Activated CD8-positive, alpha-beta memory T cell treated with anti-CD3 and anti-CD28 coated beads, Interleukin-2, amount 50 U/mL, for 24 hours (primary cell): ENCODE measurements around the gene PTBP1.
"Not testable (repeated sequence)": the region's sequence is repeated elsewhere in the genome, so short reads cannot be mapped to it uniquely, and the experiment has no call there.

ENCODE experiments used
- DNase-seq: peaks from one replicate; pipeline ENCODE4 v3.0.0-alpha.2; 2020; ENCODE audit errors: extremely low read depth

The PTBP1 gene

DNA sequence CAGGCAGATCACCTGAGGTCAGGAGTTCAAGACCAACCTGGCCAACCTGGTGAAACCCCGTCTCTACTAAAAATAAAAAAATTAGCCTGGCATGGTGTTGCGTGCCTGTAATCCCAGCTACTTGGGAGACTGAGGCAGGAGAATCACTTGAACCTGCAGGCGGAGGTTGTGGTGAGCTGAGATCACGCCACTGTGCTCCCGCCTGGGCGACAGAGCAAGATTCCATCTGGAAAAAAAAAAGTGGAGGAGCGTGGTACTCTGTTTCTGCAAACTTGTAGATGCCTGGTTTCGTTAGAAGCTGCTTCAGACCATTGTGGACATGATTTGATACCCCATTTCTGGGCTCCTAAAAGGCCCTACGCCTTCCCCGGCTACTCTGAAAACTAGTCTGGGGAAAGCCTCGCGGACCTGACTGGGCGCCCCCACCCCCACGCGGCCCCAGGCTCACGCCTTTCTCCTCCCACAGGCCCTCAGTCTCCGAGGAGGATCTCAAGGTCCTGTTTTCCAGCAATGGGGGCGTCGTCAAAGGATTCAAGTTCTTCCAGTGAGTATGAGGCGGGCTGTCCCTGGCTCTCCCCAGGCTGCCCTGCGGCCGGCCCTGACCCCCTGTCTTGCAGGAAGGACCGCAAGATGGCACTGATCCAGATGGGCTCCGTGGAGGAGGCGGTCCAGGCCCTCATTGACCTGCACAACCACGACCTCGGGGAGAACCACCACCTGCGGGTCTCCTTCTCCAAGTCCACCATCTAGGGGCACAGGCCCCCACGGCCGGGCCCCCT is 13.0 kb downstream of the PTBP1 start:
- no peak for DNase-seq

DNA sequence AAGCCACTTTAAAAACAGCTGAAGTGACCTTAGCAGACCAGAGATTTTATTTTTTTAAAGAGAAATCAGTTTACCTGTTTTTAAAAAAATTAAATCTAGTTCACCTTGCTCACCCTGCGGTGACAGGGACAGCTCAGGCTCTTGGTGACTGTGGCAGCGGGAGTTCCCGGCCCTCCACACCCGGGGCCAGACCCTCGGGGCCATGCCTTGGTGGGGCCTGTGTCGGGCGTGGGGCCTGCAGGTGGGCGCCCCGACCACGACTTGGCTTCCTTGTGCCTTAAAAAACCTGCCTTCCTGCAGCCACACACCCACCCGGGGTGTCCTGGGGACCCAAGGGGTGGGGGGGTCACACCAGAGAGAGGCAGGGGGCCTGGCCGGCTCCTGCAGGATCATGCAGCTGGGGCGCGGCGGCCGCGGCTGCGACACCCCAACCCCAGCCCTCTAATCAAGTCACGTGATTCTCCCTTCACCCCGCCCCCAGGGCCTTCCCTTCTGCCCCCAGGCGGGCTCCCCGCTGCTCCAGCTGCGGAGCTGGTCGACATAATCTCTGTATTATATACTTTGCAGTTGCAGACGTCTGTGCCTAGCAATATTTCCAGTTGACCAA is 13.7 kb downstream of the PTBP1 start:
- no peak for DNase-seq

- DNase-seq: no peak
These were observed 14.3 kb downstream of the PTBP1 start for GRCh38 chr19:811506-812048.

DNA sequence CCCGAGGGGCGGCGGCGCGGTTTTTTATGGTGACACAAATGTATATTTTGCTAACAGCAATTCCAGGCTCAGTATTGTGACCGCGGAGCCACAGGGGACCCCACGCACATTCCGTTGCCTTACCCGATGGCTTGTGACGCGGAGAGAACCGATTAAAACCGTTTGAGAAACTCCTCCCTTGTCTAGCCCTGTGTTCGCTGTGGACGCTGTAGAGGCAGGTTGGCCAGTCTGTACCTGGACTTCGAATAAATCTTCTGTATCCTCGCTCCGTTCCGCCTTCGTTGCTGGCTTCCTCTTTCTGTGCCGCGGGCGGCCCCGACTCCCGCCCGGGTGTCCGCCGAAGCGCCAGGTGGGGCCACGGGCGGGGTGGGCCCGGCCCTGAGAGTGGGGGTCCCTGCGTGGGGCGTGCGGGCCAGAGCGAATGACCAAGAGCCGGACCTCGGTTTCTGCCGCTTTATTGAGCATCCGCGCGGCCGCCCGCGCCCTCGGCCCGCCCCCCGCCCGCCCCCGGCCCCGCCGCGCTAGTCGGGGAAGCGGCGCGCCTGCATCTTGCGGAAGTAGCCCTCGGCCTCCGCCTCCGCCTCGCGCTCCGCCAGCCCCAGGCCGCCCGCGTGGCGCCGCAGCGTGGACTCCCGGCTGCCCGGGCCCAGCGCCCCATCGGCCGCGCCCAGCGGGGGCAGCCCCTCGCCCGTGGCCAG is 14.9 kb downstream of the PTBP1 start:
- no peak for DNase-seq

GRCh38 chr19:812747-813218 is 15.5 kb downstream of the PTBP1 start:
- no peak for DNase-seq

DNA sequence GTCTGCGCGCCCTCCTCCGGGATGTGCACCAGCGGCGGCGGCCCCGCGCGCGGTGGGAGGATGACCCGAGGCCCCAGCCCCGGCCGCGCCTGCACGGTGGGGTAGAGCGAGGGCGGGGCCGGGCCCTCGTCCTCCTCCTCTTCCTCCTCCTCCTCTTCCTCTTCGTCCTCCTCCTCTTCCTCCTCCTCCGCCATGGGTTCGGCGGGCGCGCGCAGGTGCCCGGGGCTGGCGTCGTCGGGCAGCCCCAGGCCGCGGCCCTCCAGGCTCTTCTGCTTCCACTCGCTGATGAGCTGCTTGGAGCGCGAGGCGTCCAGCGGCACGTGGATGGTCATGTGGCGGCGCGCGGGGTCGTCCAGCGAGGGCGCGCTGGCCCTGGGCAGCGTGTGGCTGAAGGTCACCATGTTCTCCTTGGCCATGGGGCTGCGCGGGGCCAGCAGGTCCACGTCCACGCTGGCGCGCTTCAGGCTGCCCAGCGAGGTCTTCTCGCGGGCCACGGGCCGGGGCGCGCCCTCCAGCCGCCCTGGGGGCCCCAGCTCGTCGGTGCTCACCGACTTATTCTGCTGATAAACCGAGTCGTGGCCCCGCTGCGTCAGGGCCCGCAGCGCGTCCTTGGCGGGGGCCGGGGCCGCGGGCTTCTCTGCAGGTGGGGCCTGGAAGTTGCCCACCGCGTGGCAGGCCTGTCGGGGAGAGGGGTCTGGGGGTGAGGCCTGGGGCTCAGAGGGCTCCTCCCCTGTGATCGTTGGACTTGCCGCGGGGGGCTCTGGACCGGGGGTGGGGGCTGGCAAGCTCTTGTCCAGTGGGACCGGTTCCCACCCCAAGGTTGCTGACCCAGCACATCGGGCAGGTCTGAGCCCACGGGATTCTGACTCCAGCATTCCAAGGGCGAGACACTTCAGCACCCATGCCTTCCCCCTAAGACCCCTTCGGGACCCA is 16.2 kb downstream of the PTBP1 start:
- no peak for DNase-seq

- DNase-seq: no peak
These were observed 17.2 kb downstream of the PTBP1 start for GRCh38 chr19:814152-815078.

- no peak for DNase-seq
These were observed 18.0 kb downstream of the PTBP1 start for GRCh38 chr19:815079-815774.

GRCh38 chr19:815775-816499 is 18.7 kb downstream of the PTBP1 start:
- DNase-seq: no peak

DNA sequence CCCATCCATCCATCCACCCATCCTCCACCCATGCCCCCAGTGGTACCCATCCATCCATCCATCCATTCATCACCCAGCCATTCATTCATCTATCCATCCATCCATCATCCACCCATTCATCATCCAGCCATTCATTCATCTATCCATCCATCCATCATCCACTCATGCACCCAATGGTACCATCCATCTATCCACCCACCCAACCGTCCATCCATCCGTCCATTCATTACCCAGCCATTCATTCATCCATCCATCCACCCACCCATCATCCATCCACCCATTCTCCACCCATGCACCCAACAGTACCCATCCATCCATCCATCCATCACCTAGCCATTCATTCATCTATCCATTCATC is 19.2 kb downstream of the PTBP1 start:
- DNase-seq: no peak

DNA sequence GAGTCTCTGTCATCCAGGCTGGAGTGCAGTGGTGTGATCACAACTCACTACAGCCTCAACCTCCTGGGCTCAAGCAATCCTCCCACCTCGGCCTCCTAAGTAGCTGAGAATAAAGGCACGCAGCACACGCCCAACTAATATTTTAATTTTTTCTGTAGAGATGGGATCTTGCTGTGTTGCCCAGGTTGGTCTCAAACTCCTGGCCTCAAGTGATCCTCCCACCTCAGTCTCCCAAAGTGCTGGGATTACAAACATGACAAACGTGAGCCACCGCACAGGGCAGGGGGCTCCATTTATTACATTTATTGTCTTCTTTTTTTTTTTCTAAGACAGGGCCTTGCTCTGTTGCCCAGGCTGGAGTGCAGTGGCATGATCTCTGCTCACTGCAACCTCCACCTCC is 23.0 kb downstream of the PTBP1 start:
- DNase-seq: not testable (repeated sequence)

GRCh38 chr19:821231-821824 is 24.1 kb downstream of the PTBP1 start:
- DNase-seq: no peak

DNA sequence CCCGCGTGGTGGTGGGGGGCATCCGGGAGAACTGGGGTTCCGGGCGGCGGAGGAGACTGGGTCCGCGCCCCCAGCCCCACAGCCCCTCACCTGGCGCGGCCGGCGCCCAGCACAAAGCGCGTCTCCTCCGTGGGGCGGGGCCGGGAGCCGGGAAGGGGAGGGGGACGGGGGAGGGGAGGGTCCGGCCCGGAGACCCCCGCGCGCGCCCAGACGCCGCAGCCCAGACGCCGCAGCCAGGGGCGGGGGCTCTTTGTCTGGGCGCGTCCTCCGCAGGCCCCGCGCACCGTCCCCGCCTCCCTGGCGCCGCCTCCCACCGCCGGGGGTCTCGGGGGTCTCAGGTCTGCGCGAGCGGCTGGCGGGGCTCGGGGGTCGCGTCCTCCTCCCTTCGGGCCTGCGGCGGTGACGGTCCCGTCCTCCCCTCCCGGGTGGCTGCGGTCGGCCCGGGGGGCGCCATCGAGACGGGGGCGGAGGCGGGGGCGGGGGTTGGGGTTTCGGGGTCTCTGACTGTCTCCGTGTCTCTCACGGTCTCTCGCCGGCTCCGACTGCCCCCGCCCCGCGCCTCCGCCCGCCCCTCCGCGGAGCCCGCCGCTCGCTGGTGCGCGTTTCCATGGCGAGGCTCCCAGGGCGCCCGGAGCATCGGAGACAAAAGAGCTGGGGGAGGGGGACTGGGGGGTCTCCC is 24.7 kb downstream of the PTBP1 start, which contains the start of gene PLPPR3:
PLPPR3 (minus strand) TSS at position 131 of the 679 bp plus-strand sequence. CDS start 396 bp downstream, outside the sequence.
- no peak for DNase-seq

GRCh38 chr19:823565-824121 is 26.4 kb downstream of the PTBP1 start:
- DNase-seq: no peak

GRCh38 chr19:824885-825284 is 27.6 kb downstream of the PTBP1 start:
- no peak for DNase-seq

GRCh38 chr19:825897-826644 is 28.8 kb downstream of the PTBP1 start:
- DNase-seq: no peak

- no peak for DNase-seq
These were observed 30.1 kb downstream of the PTBP1 start for GRCh38 chr19:827314-827709.
